Ovary (tissue), 3 donors: ENCODE data around the gene ZNF565.

Experiments
- CTCF ChIP-seq, 3 donors: fragments of 450-650 bp in 2 of 3; fragments of 200-600 bp in 1 of 3; IDR thresholded peaks; one replicate each; pipeline versions ENCODE4 v1.5.1 to v1.8.0; 2016 to 2022; ENCODE audit warnings: antibody characterized with exemption in 3 of 3, mild to moderate bottlenecking in 1 of 3
- EP300 ChIP-seq: sonication (generic); formaldehyde crosslinking; IDR thresholded peaks from one replicate; pipeline ENCODE4 v1.6.1; 2017; ENCODE audit warnings: antibody characterized with exemption
- POLR2A ChIP-seq: fragments of 450-650 bp; IDR thresholded peaks from one replicate; pipeline ENCODE4 v1.6.1; 2017; ENCODE audit warnings: antibody characterized with exemption, mild to moderate bottlenecking, moderate library complexity
- donor health status: DM: no; HTN: no; CAD: no.

- TF ChIP-seq CTCF (IDR thresholded peaks at IDR 0.05) = no peak
- TF ChIP-seq POLR2A = no peak
- no peak for TF ChIP-seq EP300
Observed at GRCh38 chr19:36201684-36202083, 12.8 kb downstream of the ZNF565 start.
